D721Med (cell line): Measurements from ENCODE around the gene ITPR2.

Experiments
- DNase-seq: peaks from one replicate; pipeline ENCODE4 v3.0.0; 2011; ENCODE audit warnings: low spot score; ENCODE audit not compliant: insufficient read length
- FAIRE-seq: peaks from 2 replicates; lab custom pipeline; 2011; peaks lifted over from hg19 to GRCh38; lab: Jason Lieb, UNC
- TF ChIP-seq, protein P1 (sequence below): IDR thresholded peaks from 2 replicates; pipeline ENCODE4 v1.5.1; 2012; ENCODE audit warnings: mild to moderate bottlenecking, control low read depth; ENCODE audit not compliant: insufficient read depth; ENCODE audit errors: missing control alignments

ITPR2 gene

DNA sequence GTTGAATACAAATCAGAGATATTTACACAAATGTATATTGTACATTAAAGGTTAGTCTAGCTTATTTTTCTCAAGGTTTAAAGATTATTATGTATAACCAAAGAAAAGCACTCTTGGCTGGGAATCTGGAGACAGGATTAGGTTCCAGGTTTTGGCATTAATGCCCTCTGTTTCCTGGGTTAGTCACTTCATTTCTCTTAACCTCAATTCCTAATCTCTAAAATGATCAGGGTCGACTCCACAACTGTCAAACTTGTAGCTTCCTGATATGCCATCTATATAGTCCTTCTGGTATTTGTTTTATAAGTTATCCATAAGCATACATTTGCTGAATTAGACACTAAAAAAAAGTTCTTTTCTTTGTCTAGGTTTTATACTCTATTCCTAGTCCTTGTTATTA is 2.6 kb downstream of the ITPR2 start:
- DNase-seq (no peak), FAIRE-seq (no peak)
- TF ChIP-seq, protein P1, sequence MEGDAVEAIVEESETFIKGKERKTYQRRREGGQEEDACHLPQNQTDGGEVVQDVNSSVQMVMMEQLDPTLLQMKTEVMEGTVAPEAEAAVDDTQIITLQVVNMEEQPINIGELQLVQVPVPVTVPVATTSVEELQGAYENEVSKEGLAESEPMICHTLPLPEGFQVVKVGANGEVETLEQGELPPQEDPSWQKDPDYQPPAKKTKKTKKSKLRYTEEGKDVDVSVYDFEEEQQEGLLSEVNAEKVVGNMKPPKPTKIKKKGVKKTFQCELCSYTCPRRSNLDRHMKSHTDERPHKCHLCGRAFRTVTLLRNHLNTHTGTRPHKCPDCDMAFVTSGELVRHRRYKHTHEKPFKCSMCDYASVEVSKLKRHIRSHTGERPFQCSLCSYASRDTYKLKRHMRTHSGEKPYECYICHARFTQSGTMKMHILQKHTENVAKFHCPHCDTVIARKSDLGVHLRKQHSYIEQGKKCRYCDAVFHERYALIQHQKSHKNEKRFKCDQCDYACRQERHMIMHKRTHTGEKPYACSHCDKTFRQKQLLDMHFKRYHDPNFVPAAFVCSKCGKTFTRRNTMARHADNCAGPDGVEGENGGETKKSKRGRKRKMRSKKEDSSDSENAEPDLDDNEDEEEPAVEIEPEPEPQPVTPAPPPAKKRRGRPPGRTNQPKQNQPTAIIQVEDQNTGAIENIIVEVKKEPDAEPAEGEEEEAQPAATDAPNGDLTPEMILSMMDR, result no peak

DNA sequence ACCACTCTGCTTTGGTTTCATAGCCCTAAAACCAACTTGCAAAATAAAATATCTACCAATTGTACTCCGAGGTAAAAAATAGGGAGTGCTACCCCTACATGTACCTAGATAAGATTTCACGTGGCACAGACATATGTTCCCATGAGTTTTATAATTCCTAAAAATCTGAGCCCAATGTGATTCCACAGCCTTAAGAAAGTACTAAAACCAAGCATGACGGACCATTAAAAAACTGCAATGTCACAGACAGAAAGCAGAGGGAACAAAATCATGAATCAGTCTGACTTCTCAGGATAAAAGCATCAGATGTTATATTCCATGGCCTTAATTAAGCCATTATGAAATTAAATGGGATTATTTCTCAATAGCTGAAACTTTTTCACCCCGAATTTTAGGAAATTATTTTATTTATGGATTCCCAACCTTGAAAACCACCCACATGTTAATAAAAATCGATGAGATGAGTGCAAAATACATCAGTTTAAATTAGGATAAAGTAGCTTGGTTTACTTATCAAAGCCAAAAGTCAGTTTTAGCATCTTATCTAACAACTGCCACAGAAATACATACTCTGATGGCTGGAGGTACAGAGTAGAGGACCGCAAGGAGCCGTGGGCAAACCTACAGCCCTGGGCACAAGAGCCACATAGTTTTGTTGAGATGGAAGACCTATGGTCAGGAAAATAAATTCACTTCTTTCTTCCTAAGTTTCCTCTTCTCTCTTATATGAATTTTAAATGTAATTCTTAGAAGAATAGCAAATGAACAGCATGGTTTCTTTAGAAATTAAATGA is 4.5 kb downstream of the ITPR2 start:
- FAIRE-seq (no peak), DNase-seq (no peak)
- TF ChIP-seq, protein P1, result no peak

DNA sequence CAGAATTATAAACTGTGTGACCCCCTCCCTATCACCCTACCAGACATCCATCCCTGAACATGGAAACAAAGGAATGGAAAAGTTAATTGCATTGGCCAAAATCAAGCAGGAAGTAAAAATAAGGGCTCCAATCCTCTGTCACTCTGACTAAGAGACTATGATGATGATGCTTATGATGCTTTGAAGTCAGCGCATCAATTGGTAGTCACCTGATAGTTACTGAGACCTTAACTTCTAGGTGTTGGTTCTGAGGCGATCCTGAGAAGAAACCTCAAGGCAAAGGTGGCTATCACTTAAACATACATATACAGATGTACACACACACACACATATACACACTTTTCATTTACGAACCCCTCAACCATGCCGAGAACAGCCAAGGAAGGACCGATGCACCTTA is 6.6 kb downstream of the ITPR2 start:
- FAIRE-seq (no peak), DNase-seq (no peak)
- TF ChIP-seq, protein P1, result no peak

DNA sequence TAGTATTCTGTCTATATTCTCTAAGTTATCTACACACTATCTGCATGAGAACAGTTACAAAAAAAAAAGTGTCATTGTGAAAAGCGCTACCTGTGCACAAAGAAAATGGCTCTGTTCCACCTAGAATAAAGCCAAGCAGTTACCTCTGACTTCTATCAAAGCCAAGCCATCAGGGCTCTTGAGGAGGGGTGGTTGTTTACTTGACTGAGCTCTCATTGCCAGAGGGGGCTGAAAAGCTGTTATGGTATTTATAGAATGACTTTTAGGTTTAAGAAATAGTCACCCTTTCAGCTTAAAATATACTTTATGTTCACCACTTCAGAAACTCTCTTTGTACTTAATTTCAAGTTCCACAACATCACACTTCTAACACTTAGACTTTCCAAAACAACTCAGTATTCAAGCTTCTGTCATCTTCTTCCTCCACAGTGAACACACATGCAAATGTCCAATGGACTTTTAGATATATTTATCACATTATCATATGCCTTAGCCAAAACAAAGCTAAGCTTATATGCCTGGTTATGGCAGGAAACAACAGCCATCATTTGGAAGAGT is 7.5 kb downstream of the ITPR2 start:
- FAIRE-seq (no peak), DNase-seq (no peak)
- TF ChIP-seq, protein P1, result no peak

DNA sequence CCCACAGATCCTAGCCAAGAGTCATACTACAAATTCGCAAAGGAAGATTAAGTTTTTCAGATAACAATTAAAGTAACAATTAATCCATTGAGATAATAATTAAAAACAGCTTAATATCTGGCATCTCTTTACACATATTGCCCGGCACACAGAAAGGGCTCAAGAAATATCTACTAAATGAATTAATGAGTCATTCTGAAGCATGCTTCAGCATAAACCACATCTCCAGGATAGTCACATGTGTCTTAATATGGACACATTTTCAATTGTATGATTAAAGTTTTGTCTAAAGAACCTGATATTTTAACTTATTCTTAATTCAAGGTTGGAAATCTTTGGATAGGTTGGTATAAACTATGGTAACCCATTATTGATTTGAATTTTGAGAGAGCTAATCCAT is 9.6 kb downstream of the ITPR2 start:
- FAIRE-seq (peak; percentile 82), DNase-seq (no peak)
- TF ChIP-seq, protein P1, result no peak

DNA sequence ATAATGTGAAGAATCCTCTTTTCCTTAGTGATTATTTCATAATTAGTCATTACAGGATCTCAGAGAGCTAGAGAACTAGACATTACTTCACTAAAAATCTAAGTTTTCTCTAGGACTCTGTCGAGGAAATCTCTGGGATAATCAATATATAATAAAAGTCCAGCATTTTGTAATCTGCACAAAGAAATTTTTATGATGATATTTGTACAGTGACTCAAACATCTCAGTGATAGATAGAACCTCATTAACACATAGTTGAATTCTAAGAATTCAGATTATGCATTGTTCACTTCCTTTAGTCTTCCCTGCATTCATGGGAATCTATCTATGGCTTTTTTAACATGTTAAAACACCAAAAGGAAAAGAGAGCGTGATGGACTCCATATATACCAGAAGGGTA is 11.0 kb downstream of the ITPR2 start:
- FAIRE-seq (no peak), DNase-seq (no peak)
- TF ChIP-seq, protein P1, result no peak

DNA sequence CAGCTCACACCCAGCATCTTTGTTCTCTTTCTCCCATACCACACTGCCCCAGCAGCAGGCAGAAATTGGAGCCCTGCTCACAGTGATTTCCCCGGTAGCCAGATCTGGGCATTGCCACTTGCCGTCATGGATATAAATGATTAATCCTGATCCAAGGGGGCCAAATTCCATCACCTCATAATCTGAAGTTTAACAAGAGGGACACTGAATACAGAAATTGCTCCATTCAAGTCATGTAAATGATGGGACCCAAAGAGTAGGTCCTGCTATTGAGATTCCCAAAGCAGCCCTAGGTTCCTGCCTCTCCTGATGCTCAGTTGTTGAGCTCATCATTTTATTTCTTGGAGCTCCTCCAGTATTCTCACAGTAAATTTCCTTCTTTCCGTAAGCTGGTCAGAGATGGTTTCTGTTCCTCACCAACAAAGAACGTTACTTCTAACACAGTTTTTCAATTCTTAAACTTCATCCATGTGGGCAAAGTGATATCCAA is 11.7 kb downstream of the ITPR2 start:
- FAIRE-seq (no peak), DNase-seq (no peak)
- TF ChIP-seq, protein P1, result no peak
